ENCODE results near the gene ZNF169.

GRCh38 chr9:94212531-94212930, 46.6 kb upstream of the ZNF169 start:
- TF ChIP-seq CTCF (IDR thresholded peaks at IDR 0.05; ENCODE audit: borderline replicate concordance, extremely low read depth, low read length, poor library complexity, severe bottlenecking) = no peak
- no peak for TF ChIP-seq EZH2 (IDR thresholded peaks at IDR 0.05; ENCODE audit: borderline replicate concordance, low read depth, low read length, severe bottlenecking)

All from DND-41 (cell line).